Vagina (tissue), 2 donors: ENCODE measurements around the gene NPAS3. TPM values are rescaled to one million over a fixed set of nuclear protein-coding genes. Genes with fewer than 3 reads are reported as not detected.

ENCODE experiments used
- DNase-seq, 2 donors: peaks; one replicate each; pipeline ENCODE4 v3.0.0-alpha.2; 2017; ENCODE audit errors: extremely low spot score in 2 of 2
- H3K27ac ChIP-seq: fragments of 200-600 bp; sonication (generic); one replicate; pipeline ENCODE4 v1.5.1; 2019
- H3K27me3 ChIP-seq: fragments of 200-600 bp; sonication (generic); one replicate; pipeline ENCODE4 v1.5.1; 2019
- H3K36me3 ChIP-seq, 2 donors: fragments of 200-600 bp; sonication (generic); one replicate each; pipeline ENCODE4 v1.5.1; 2017 to 2019
- H3K4me1 ChIP-seq: fragments of 200-600 bp; sonication (generic); one replicate; pipeline ENCODE4 v1.5.1; 2019
- H3K4me3 ChIP-seq, 2 donors: fragments of 200-600 bp; sonication (generic); 1 replicate in 1 of 2; 2 replicates in 1 of 2; pipeline ENCODE4 v1.5.1; 2016 to 2019
- H3K9me3 ChIP-seq: fragments of 200-600 bp; sonication (generic); one replicate; pipeline ENCODE4 v1.5.1; 2019
- POLR2A ChIP-seq, 2 donors: fragments of 450-650 bp; IDR thresholded peaks; one replicate each; pipeline ENCODE4 v1.6.1; 2017; ENCODE audit warnings: antibody characterized with exemption in 2 of 2, mild to moderate bottlenecking in 2 of 2, moderate library complexity in 2 of 2
- POLR2AphosphoS5 ChIP-seq, 2 donors: sonication (generic); formaldehyde crosslinking; IDR thresholded peaks; one replicate each; pipeline ENCODE4 v1.9.0; 2017; ENCODE audit warnings: antibody characterized with exemption in 2 of 2, mild to moderate bottlenecking in 2 of 2, low read depth in 1 of 2; ENCODE audit not compliant: insufficient read depth in 1 of 2
- intact Hi-C: fragments of 100-400 bp; cut with DNase I; formaldehyde crosslinking; loops from one replicate; pipeline ENCODE4 v1.15.1; 2023
- total RNA-seq: library from RNA; depleted of rRNA; stranded (reverse); fragments of >200 nt; gene quantifications from one replicate; pipeline ENCODE4 v1.2.3, GENCODE V29; 2016
- TF ChIP-seq, protein P1 (sequence below), 3 experiments: fragments of 450-650 bp in 2 of 3; fragments of 200-600 bp in 1 of 3; sonication (generic) in 1 of 3; IDR thresholded peaks; one replicate each; pipeline ENCODE4 v1.5.1; 2017 to 2019; ENCODE audit warnings: antibody characterized with exemption in 3 of 3, mild to moderate bottlenecking in 2 of 3, moderate library complexity in 2 of 3

Gene NPAS3
- total RNA-seq, 1 donor from 2014 or later = 1.2 TPM

DNA sequence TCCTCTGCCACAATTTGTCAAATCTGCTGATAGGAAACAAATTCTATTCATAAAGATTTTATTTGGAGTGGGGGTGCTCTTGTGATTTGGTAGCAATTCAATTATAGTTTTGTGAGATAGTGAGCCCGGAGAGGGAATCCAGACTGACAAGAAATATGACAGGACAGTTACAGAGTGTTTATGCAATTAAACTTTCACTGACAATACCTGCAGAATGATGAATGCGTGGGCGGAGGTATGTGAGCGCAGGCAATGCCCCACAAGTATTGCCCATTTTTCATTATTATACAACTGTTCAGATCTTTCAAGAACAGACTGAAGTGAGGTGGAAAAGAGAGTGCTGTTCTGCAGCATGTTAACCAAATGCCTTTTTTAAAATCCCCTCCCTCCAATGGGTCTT, 753.2 kb downstream of the NPAS3 start:
- TF ChIP-seq, protein P1, sequence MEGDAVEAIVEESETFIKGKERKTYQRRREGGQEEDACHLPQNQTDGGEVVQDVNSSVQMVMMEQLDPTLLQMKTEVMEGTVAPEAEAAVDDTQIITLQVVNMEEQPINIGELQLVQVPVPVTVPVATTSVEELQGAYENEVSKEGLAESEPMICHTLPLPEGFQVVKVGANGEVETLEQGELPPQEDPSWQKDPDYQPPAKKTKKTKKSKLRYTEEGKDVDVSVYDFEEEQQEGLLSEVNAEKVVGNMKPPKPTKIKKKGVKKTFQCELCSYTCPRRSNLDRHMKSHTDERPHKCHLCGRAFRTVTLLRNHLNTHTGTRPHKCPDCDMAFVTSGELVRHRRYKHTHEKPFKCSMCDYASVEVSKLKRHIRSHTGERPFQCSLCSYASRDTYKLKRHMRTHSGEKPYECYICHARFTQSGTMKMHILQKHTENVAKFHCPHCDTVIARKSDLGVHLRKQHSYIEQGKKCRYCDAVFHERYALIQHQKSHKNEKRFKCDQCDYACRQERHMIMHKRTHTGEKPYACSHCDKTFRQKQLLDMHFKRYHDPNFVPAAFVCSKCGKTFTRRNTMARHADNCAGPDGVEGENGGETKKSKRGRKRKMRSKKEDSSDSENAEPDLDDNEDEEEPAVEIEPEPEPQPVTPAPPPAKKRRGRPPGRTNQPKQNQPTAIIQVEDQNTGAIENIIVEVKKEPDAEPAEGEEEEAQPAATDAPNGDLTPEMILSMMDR (IDR thresholded peaks at IDR 0.05) = no peak
- TF ChIP-seq POLR2A (IDR thresholded peaks at IDR 0.05) (no peak), POLR2AphosphoS5 (IDR thresholded peaks at IDR 0.05; ENCODE audit: insufficient read depth in 1 of 2, low read depth in 1 of 2) (no peak)
- Histone ChIP-seq H3K36me3 (no peaks in the 10 kb centered on the region), H3K4me1 (no peaks in the 10 kb centered on the region)

DNA sequence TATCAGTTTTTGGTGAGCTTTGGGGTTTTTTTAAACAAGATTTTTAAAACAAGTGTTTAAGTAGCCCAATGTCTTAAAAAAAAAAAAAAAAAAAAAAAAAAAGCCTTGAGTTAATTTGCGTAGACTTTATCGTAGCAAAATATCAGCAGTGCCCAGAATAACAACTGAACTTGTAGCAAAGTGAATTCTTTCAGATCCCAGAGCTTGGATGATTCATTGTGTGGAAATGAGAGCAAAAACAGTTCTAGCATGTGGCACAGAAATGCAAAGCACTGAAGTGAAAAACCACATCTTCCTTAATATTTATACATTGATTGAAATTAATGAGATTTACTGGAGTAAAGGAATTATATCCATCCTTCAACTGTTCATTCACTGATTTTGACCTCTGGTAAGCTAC, 754.1 kb downstream of the NPAS3 start:
- H3K27ac ChIP-seq = no peak overlapping the region
- intact Hi-C loops = no loop called here
- H3K9me3 ChIP-seq = no peaks in the 10 kb centered on the region
- H3K4me1 ChIP-seq = no peaks in the 10 kb centered on the region
- H3K27me3 ChIP-seq = no peaks in the 10 kb centered on the region
- TF ChIP-seq POLR2AphosphoS5 (IDR thresholded peaks at IDR 0.05; ENCODE audit: insufficient read depth in 1 of 2, low read depth in 1 of 2) (no peak), POLR2A (IDR thresholded peaks at IDR 0.05) (no peak)
- TF ChIP-seq, protein P1 (IDR thresholded peaks at IDR 0.05) = no peak
- no peak for DNase-seq
- no peak overlapping the region for H3K4me3 ChIP-seq
- H3K36me3 ChIP-seq = no peaks in the 10 kb centered on the region

More for the DNA sequence above, 753.2 kb downstream of the NPAS3 start:
- intact Hi-C loops = no loop called here
- Histone ChIP-seq H3K27me3 (no peaks in the 10 kb centered on the region), H3K4me3 (no peak overlapping the region), H3K27ac (no peak overlapping the region), H3K9me3 (no peaks in the 10 kb centered on the region)
- no peak for DNase-seq

DNA sequence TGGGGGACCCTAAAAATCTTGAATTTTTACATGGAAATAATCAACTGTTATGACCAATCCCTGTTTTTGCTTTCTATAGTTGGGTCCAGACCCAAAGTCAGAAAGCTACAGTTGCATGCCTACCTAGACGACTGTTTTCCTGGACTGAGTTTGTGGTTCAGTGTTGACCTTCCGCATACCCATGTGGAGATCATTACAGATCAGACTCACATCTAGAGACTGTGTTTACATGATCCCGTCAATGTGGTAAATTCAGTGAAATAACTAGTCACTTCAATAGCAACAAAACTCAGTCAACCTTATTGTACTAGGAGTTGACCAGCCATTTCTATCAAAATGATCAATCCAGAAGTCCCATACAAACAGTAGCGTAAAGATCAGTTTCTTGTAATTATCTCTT, 754.6 kb downstream of the NPAS3 start:
- Histone ChIP-seq H3K9me3 (no peaks in the 10 kb centered on the region), H3K4me3 (no peak overlapping the region), H3K4me1 (no peaks in the 10 kb centered on the region), H3K36me3 (no peaks in the 10 kb centered on the region), H3K27ac (no peak overlapping the region), H3K27me3 (no peaks in the 10 kb centered on the region)
- intact Hi-C loops = no loop called here
- no peak for TF ChIP-seq POLR2A (IDR thresholded peaks at IDR 0.05)
- TF ChIP-seq POLR2AphosphoS5 (IDR thresholded peaks at IDR 0.05; ENCODE audit: insufficient read depth in 1 of 2, low read depth in 1 of 2) = no peak
- TF ChIP-seq, protein P1 (IDR thresholded peaks at IDR 0.05) = no peak
- no peak for DNase-seq

DNA sequence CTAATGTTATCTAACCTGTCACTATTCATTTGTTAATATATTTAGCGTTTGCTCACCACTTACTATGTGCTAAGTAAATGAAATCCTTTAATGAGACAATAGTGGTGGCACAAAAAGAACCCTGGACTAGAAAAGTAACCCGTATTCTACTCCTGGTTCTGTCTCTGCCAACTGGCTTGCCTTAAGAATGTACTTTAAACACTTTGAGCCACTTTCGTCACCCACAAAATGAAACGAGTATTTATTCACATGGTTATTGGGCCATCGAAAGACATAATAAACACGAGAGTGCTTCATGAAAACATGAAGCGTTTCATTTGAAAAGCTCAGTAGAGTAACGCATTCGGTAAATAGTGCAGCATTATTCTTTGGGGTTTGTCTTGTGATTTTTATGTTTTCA, 757.5 kb downstream of the NPAS3 start:
- no peak for DNase-seq
- Histone ChIP-seq H3K36me3 (no peaks in the 10 kb centered on the region), H3K27ac (no peak overlapping the region), H3K4me1 (no peaks in the 10 kb centered on the region), H3K9me3 (no peaks in the 10 kb centered on the region), H3K27me3 (no peaks in the 10 kb centered on the region), H3K4me3 (no peak overlapping the region)
- intact Hi-C loops = no loop called here
- TF ChIP-seq POLR2AphosphoS5 (IDR thresholded peaks at IDR 0.05; ENCODE audit: insufficient read depth in 1 of 2, low read depth in 1 of 2) (no peak), POLR2A (IDR thresholded peaks at IDR 0.05) (no peak)
- TF ChIP-seq, protein P1 (IDR thresholded peaks at IDR 0.05) = no peak

DNA sequence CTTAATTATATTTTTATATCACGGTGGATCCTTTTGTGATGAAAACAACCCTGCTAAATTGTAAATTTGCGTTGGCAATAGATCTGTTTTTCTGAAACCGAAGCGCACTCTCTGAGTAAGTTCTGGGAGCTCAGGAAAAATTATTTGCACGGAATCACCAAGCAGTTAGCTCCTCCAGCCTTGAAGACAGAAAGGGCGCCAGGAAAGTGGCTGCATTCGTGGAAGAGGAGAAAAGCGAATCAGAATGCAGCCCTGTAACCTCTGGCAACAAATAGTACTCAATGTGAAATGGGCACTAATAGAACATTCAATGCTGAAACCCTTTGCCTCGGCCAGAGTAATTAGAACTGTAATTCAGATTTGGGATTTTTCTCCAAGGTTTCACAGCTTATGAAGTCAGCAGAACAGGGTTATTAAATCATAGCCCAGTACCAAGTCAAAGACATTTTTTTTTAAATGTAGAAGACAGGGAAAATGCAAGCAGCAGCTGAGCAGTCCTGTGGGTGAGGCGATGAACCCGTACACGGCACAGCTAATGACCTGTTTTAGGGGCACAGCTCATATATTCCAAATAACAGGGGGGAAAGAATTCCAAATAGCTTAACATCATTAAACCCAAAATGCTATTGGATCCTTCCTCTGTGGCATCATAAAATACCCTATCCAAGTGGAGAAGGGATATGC, 760.8 kb downstream of the NPAS3 start:
- DNase-seq = no peak
- TF ChIP-seq, protein P1 (IDR thresholded peaks at IDR 0.05) = no peak
- TF ChIP-seq POLR2A (IDR thresholded peaks at IDR 0.05) (no peak), POLR2AphosphoS5 (IDR thresholded peaks at IDR 0.05; ENCODE audit: insufficient read depth in 1 of 2, low read depth in 1 of 2) (no peak)
- intact Hi-C loops = no loop called here
- H3K36me3 ChIP-seq = no peaks in the 10 kb centered on the region
- H3K4me3 ChIP-seq = no peak overlapping the region
- H3K9me3 ChIP-seq = no peaks in the 10 kb centered on the region
- H3K27ac ChIP-seq = no peak overlapping the region
- H3K4me1 ChIP-seq = no peaks in the 10 kb centered on the region
- no peaks in the 10 kb centered on the region for H3K27me3 ChIP-seq
